ENCODE data around the gene CFAP45. TPM values are rescaled to one million over a fixed set of nuclear protein-coding genes. Genes with fewer than 3 reads are reported as not detected.

The CFAP45 gene
- total and polyA plus RNA-seq, 2 experiments from 2014 or later: not detected

GRCh38 chr1:159915571-159916241, 15.7 kb upstream of the CFAP45 start:
- H3K27ac ChIP-seq: no peak overlapping the region
- H3K36me3 ChIP-seq: no peaks in the 10 kb centered on the region
- no peak overlapping the region for H3K4me3 ChIP-seq
- no peaks in the 10 kb centered on the region for H3K27me3 ChIP-seq
- TF ChIP-seq CTCF (IDR thresholded peaks at IDR 0.05; ENCODE audit: low read depth, low read length): no peak
- H3K9me3 ChIP-seq (ENCODE audit: low read depth): no peaks in the 10 kb centered on the region
- no peaks in the 10 kb centered on the region for H3K4me1 ChIP-seq (ENCODE audit: low read depth)
- DNase-seq (ENCODE audit: low read depth in 1 of 2, low spot score in 1 of 2): no peak

- no peak overlapping the region for H3K4me3 ChIP-seq
- H3K27ac ChIP-seq: no peak overlapping the region
- TF ChIP-seq CTCF (IDR thresholded peaks at IDR 0.05; ENCODE audit: low read depth, low read length): no peak
- no peaks in the 10 kb centered on the region for H3K9me3 ChIP-seq (ENCODE audit: low read depth)
- H3K4me1 ChIP-seq (ENCODE audit: low read depth): no peaks in the 10 kb centered on the region
- no peaks in the 10 kb centered on the region for H3K36me3 ChIP-seq
- no peak for DNase-seq (ENCODE audit: low read depth in 1 of 2, low spot score in 1 of 2)
- no peaks in the 10 kb centered on the region for H3K27me3 ChIP-seq
These were observed 14.5 kb upstream of the CFAP45 start for GRCh38 chr1:159914252-159915018.

- Histone ChIP-seq H3K36me3 (no peaks in the 10 kb centered on the region), H3K27ac (no peak overlapping the region), H3K4me3 (no peak overlapping the region), H3K27me3 (no peaks in the 10 kb centered on the region), H3K4me1 (ENCODE audit: low read depth) (no peaks in the 10 kb centered on the region), H3K9me3 (ENCODE audit: low read depth) (no peaks in the 10 kb centered on the region)
- no peak for TF ChIP-seq CTCF (IDR thresholded peaks at IDR 0.05; ENCODE audit: low read depth, low read length)
- peak in 1 of 2 donors; percentile 20 for DNase-seq (ENCODE audit: low read depth in 1 of 2, low spot score in 1 of 2)
These were observed 13.7 kb upstream of the CFAP45 start for GRCh38 chr1:159913451-159914192.

- Histone ChIP-seq H3K36me3 (no peaks in the 10 kb centered on the region), H3K4me1 (ENCODE audit: low read depth) (no peaks in the 10 kb centered on the region), H3K27ac (no peak overlapping the region), H3K9me3 (ENCODE audit: low read depth) (no peaks in the 10 kb centered on the region), H3K4me3 (no peak overlapping the region), H3K27me3 (no peaks in the 10 kb centered on the region)
- TF ChIP-seq CTCF (IDR thresholded peaks at IDR 0.05; ENCODE audit: low read depth, low read length): no peak
- no peak for DNase-seq (ENCODE audit: low read depth in 1 of 2, low spot score in 1 of 2)
These were observed 11.5 kb upstream of the CFAP45 start for GRCh38 chr1:159911326-159912070.
